Skin of body (tissue), 3 donors: ENCODE results near the gene TRAPPC11. TPM values are rescaled to one million over a fixed set of nuclear protein-coding genes. Genes with fewer than 3 reads are reported as not detected.

Source experiments
- DNase-seq: peaks from one replicate; lab custom pipeline; 2025; lab: John Stamatoyannopoulos, UW
- small RNA-seq: library from RNA; depleted of rRNA; stranded (forward); fragments of <200 nt; gene quantifications from one replicate; pipeline ENCODE3, GENCODE V24; 2014; ENCODE audit warnings: low replicate concordance
- total RNA-seq: library from RNA; depleted of rRNA; stranded (reverse); fragments of >200 nt; gene quantifications from one replicate; pipeline ENCODE4 v1.2.3, GENCODE V29; 2014

TRAPPC11 gene
- total RNA-seq, 1 donor from 2014 or later = 58.2 TPM

DNA sequence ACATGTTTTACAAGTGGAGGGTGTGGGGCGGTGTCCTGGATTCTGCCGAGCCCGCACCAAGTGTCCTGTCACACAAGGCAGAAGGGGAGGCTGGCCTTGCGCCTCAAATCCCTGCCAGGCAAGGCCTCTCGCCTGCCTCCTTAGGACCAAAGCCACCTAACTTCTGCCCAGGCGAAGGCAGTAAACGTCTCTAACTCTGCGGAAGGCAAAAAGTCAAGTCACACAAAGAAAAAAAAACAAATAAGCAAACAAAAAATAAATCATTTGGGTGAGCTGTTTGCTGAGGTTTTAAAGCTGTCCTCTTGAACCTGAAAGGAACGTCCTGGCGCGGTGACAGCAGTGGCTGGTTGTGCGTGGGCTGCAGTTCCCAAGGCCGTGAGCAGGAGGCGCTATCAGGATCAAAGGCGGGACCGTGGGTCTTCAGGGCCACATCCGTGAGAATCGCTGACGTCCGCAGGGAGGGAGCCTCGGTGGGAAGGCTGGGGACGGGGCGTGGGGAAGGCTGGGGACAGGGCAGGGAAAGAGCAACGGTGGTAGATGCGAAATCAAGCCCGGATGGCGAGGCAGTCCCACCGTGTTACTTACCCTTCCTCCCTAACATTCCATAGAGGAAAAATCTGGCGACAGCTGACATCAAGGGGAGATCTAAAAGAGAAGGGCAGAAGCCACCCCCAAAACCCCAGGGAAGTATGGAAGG lies 99.1 kb downstream of the TRAPPC11 start:
- no peak for DNase-seq

DNA sequence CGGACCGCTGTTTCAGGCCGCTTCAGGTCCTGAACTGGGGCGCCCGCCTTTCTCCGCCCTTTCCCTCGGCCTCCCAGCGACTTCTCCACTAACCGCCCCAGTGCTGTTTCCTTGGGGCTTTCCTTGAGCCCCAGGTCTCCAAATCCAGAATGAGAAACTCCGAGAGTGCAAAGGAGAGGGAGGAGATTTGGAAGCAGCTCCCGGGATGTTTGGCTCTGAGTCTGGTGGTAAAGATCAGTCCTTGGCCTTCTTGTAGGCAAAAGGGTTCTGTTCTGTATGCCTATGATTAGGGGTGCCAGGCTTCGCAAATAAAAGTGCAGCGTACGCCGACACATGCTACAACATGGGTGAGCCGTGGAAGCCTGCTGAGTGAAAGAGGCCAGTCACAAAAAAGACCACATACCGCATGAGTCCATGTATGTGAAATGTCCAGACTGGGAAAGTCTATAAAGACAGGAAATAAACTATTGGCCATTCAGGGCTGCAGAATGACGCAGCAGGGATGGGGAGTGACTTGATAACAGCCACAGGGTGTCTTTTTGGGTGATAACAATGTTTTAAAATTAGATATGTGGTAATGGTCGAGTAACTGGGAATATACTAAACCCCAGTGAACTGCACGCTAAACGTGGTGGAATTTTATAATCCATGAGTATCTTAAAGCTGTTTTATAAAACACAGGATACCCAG lies 99.8 kb downstream of the TRAPPC11 start:
- no peak for DNase-seq

DNA sequence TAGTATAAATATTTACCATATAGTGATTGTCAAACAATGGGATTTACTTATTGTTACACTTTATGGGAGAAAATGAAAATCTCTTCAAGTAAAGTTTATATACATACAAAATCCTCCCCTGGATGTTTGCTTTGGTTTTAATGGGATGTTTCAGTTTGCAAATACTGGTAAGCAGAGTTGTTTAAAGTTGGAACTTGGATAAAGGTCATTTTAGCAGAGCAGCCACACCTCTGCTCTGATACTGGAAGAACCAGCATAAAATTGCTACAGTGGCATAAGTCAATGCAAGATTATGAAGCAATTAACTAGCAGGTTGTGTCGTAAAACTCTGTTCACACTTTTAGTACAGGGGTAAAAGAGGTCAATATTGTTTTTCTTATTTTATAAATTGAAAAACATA lies 101.2 kb downstream of the TRAPPC11 start:
- no peak for DNase-seq

Small RNA genes lying within 50 kb of the gene (small RNA-seq; reads per million reads assigned to genes)
- gene RNU6-1053P (not detected), gene RNU6-335P (not detected), gene RNU6-479P (not detected)

Other genes with a start within 250 kb of the TRAPPC11 start
- gene CDKN2AIP, start 214.7 kb upstream of the TRAPPC11 start, total RNA-seq = 18.0 TPM
- 13.2 TPM for gene ING2, start 154.2 kb upstream of the TRAPPC11 start, total RNA-seq
- gene RWDD4, start 108 bp upstream of the TRAPPC11 start, total RNA-seq = 15.7 TPM
- gene STOX2, start 246.0 kb downstream of the TRAPPC11 start, total RNA-seq = 11.8 TPM